Left lung (tissue), 10 donors: Measurements from ENCODE around the gene ATP6V1B1. TPM values are rescaled to one million over a fixed set of nuclear protein-coding genes. Genes with fewer than 3 reads are reported as not detected.

ENCODE experiments used
- ATAC-seq: fragments of 200-7000 bp; cut with Tn5 transposase; one replicate; pipeline ENCODE4 v1.9.1; 2020; ENCODE audit warnings: moderate library complexity
- DNase-seq, 4 donors: peaks; one replicate each; pipeline ENCODE4 v3.0.0-alpha.2; 2013 to 2020
- H3K27ac ChIP-seq, 2 donors: fragments of 200-600 bp; sonication (generic) in 1 of 2; one replicate each; pipeline versions ENCODE4 v1.5.0 to v1.8.0; 2020 to 2021
- H3K27me3 ChIP-seq, 2 donors: fragments of 200-600 bp; sonication (generic) in 1 of 2; one replicate each; pipeline versions ENCODE4 v1.5.0 to v1.8.0; 2020 to 2021
- H3K36me3 ChIP-seq, 2 donors: fragments of 200-600 bp; sonication (generic) in 1 of 2; one replicate each; pipeline versions ENCODE4 v1.5.0 to v1.8.0; 2020 to 2021
- H3K4me1 ChIP-seq, 2 donors: fragments of 200-600 bp; one replicate each; pipeline ENCODE4 v1.8.0; 2021
- H3K4me3 ChIP-seq, 2 donors: fragments of 200-600 bp; sonication (generic) in 1 of 2; one replicate each; pipeline versions ENCODE4 v1.5.0 to v1.8.0; 2020 to 2021; ENCODE audit warnings: mild to moderate bottlenecking in 1 of 2
- H3K9me3 ChIP-seq, 2 donors: fragments of 200-600 bp; sonication (generic) in 1 of 2; one replicate each; pipeline versions ENCODE4 v1.5.0 to v1.8.0; 2020 to 2021
- CTCF ChIP-seq, 2 donors: fragments of 200-600 bp; sonication (generic) in 1 of 2; IDR thresholded peaks; one replicate each; pipeline versions ENCODE4 v1.5.0 to v1.8.0; 2021; ENCODE audit warnings: antibody characterized with exemption in 2 of 2
- intact Hi-C, 2 donors: fragments of 100-400 bp; cut with DNase I; formaldehyde crosslinking; loops; one replicate each; pipeline versions ENCODE4 v1.11.2 to v1.14.2; 2022
- polyA plus RNA-seq, 6 donors: library from polyadenylated mRNA; unstranded; fragments of 120-200 nt; gene quantifications; one replicate each; pipeline ENCODE4 v1.2.1, GENCODE V29; 2013; ENCODE audit not compliant: insufficient read length in 6 of 6
- total RNA-seq, 2 donors: library from RNA; stranded (reverse); fragmentation: NEBNext Ultra II Directional; extraction: Animal tissue kit (Norgen Biotek cat#: 25700); gene quantifications; one replicate each; pipeline ENCODE4 v1.2.1, GENCODE V29; 2021
- donor health status: DM: no; HTN: yes; CAD: no.
- donor health status: DM: no; HTN: no; CAD: no.

The ATP6V1B1 gene
- total and polyA plus RNA-seq, 8 donors, result 0.76 to 5.5 (median 4.7) TPM

- ATAC-seq, result no peak
- no peak for DNase-seq
- intact Hi-C loops, result no loop called here
- Histone ChIP-seq H3K27me3 (peaks cover 4 to 67% of the 10 kb centered on the region in 2 donors), H3K36me3 (no peaks in the 10 kb centered on the region), H3K4me3 (no peak overlapping the region), H3K9me3 (no peaks in the 10 kb centered on the region), H3K27ac (no peak overlapping the region), H3K4me1 (no peaks in the 10 kb centered on the region)
- no peak for TF ChIP-seq CTCF (IDR thresholded peaks at IDR 0.05)
Measured at GRCh38 chr2:70959271-70959761, 23.6 kb downstream of the ATP6V1B1 start.

- DNase-seq (no peak), ATAC-seq (no peak)
- Histone ChIP-seq H3K27me3 (peaks cover 4 to 67% of the 10 kb centered on the region in 2 donors), H3K27ac (no peak overlapping the region), H3K4me1 (peaks cover 0 to 6% of the 10 kb centered on the region in 2 donors), H3K36me3 (no peaks in the 10 kb centered on the region), H3K4me3 (no peak overlapping the region), H3K9me3 (no peaks in the 10 kb centered on the region)
- intact Hi-C loops, result no loop called here
- no peak for TF ChIP-seq CTCF (IDR thresholded peaks at IDR 0.05)
Measured at GRCh38 chr2:70959851-70960832, 24.4 kb downstream of the ATP6V1B1 start.

GRCh38 chr2:70960833-70961647 is 25.3 kb downstream of the ATP6V1B1 start:
- peaks cover 4 to 68% of the 10 kb centered on the region in 2 donors for H3K27me3 ChIP-seq
- H3K4me3 ChIP-seq, result no peak overlapping the region
- DNase-seq, result peak in 1 of 4 donors; percentile 60
- H3K36me3 ChIP-seq, result no peaks in the 10 kb centered on the region
- H3K27ac ChIP-seq, result no peak overlapping the region
- intact Hi-C loops, result no loop called here
- no peaks in the 10 kb centered on the region for H3K9me3 ChIP-seq
- H3K4me1 ChIP-seq, result peaks cover 0 to 9% of the 10 kb centered on the region in 2 donors
- no peak for ATAC-seq
- no peak for TF ChIP-seq CTCF (IDR thresholded peaks at IDR 0.05)

- ATAC-seq (no peak), DNase-seq (no peak)
- Histone ChIP-seq H3K36me3 (no peaks in the 10 kb centered on the region), H3K4me1 (peaks cover 0 to 9% of the 10 kb centered on the region in 2 donors), H3K4me3 (no peak overlapping the region), H3K27me3 (peaks cover 4 to 69% of the 10 kb centered on the region in 2 donors), H3K9me3 (no peaks in the 10 kb centered on the region), H3K27ac (no peak overlapping the region)
- intact Hi-C loops, result no loop called here
- no peak for TF ChIP-seq CTCF (IDR thresholded peaks at IDR 0.05)
Measured at GRCh38 chr2:70961648-70961994, 25.9 kb downstream of the ATP6V1B1 start.
